B cell (primary cell): ENCODE data around the gene ZCCHC4. TPM values are rescaled to one million over a fixed set of nuclear protein-coding genes. Genes with fewer than 3 reads are reported as not detected.

ENCODE experiments used
- ATAC-seq: fragments of 200-7000 bp; cut with Tn5 transposase; one replicate; pipeline ENCODE4 v1.10.0; 2021; ENCODE audit warnings: low read depth, mild to moderate bottlenecking, moderate number of reproducible peaks, moderate library complexity
- CTCF ChIA-PET: fragments of 350-600 bp; sonication (Branson Sonifier 250); formaldehyde crosslinking; loops from one replicate; lab custom pipeline; 2021; ENCODE audit warnings: antibody characterized with exemption, inconsistent platforms; lab: Charles Lee
- POLR2A ChIA-PET: fragments of 350-600 bp; sonication (Branson Sonifier 250); formaldehyde crosslinking; loops from one replicate; lab custom pipeline; 2021; ENCODE audit warnings: antibody characterized with exemption; lab: Charles Lee
- DNase-seq: peaks from one replicate; pipeline ENCODE4 v3.0.0; 2013
- H2AFZ ChIP-seq: 2 replicates; pipeline ENCODE4 v1.6.1; 2012; ENCODE audit warnings: mild to moderate bottlenecking, low read depth, low read length; ENCODE audit not compliant: insufficient read depth, poor library complexity, severe bottlenecking
- H3K27ac ChIP-seq, 2 donors: 1 replicate in 1 of 2; 2 replicates in 1 of 2; pipeline ENCODE4 v1.5.1; 2012 to 2013; ENCODE audit warnings: low read length in 2 of 2, mild to moderate bottlenecking in 2 of 2, moderate library complexity in 1 of 2
- H3K27me3 ChIP-seq, 4 experiments: fragments of 200-600 bp in 1 of 4; sonication (generic) in 1 of 4; replicated peaks in 1 of 4; 1 replicate in 2 of 4; 2 replicates in 2 of 4; pipeline versions ENCODE4 v1.6.1 to v1.7.0; 2013 to 2016; ENCODE audit warnings: low read length in 3 of 4, mild to moderate bottlenecking in 2 of 4, mixed read lengths in 1 of 4, moderate library complexity in 1 of 4; ENCODE audit not compliant: insufficient read depth in 4 of 4, control insufficient read depth in 3 of 4; ENCODE audit errors: control extremely low read depth in 1 of 4
- H3K36me3 ChIP-seq, 2 experiments: replicated peaks in 1 of 2; 1 replicate in 1 of 2; 2 replicates in 1 of 2; pipeline versions ENCODE4 v1.6.1 to v1.7.1; 2013; ENCODE audit warnings: low read length in 1 of 2; ENCODE audit not compliant: insufficient read depth in 2 of 2, control insufficient read depth in 1 of 2; ENCODE audit errors: control extremely low read depth in 1 of 2, extremely low read depth in 1 of 2
- H3K4me1 ChIP-seq, 2 donors: fragments of 200-600 bp in 1 of 2; sonication (generic) in 1 of 2; 1 replicate in 1 of 2; 2 replicates in 1 of 2; pipeline versions ENCODE4 v1.5.1 to v1.6.1; 2013 to 2017; ENCODE audit warnings: low read length in 2 of 2; ENCODE audit not compliant: control insufficient read depth in 2 of 2, insufficient read depth in 2 of 2
- H3K4me2 ChIP-seq: replicated peaks from 2 replicates; pipeline ENCODE3; 2012; ENCODE audit warnings: mild to moderate bottlenecking, low read depth, low read length; ENCODE audit not compliant: poor library complexity, severe bottlenecking
- H3K4me3 ChIP-seq, 5 experiments: fragments of 200-600 bp in 1 of 5; sonication (generic) in 1 of 5; 1 replicate in 3 of 5; 2 replicates in 2 of 5; pipeline versions ENCODE4 v1.5.1 to v1.7.0; 2011 to 2016; ENCODE audit warnings: low read length in 4 of 5, mild to moderate bottlenecking in 4 of 5, low read depth in 2 of 5, control low read depth in 1 of 5, moderate library complexity in 1 of 5; ENCODE audit not compliant: insufficient read depth in 1 of 5; ENCODE audit errors: control extremely low read depth in 1 of 5, extremely low read depth in 1 of 5
- H3K79me2 ChIP-seq: fragments of 200-600 bp; sonication (generic); one replicate; pipeline ENCODE4 v1.6.0; 2016; ENCODE audit warnings: low read length; ENCODE audit not compliant: control insufficient read depth, insufficient read depth
- H3K9ac ChIP-seq: fragments of 200-600 bp; sonication (generic); 2 replicates; pipeline ENCODE4 v1.6.1; 2017; ENCODE audit warnings: mild to moderate bottlenecking, low read length, moderate library complexity
- H3K9me3 ChIP-seq, 3 donors: one replicate each; pipeline versions ENCODE4 v1.6.1 to v1.7.1; 2013; ENCODE audit warnings: low read length in 2 of 3; ENCODE audit not compliant: control insufficient read depth in 2 of 3, insufficient read depth in 1 of 3; ENCODE audit errors: control extremely low read depth in 1 of 3
- H4K20me1 ChIP-seq: 2 replicates; pipeline ENCODE4 v1.6.0; 2012; ENCODE audit warnings: mild to moderate bottlenecking, low read length; ENCODE audit not compliant: insufficient read depth, control insufficient read depth, poor library complexity, severe bottlenecking
- H3K27ac Mint-ChIP-seq: one replicate; pipeline ENCODE4 v1.8.0; 2021; ENCODE audit warnings: mixed read lengths
- H3K27me3 Mint-ChIP-seq: one replicate; pipeline ENCODE4 v1.8.0; 2021; ENCODE audit warnings: mixed read lengths
- H3K4me1 Mint-ChIP-seq: one replicate; pipeline ENCODE4 v1.8.0; 2021; ENCODE audit warnings: mixed read lengths
- H3K4me3 Mint-ChIP-seq: one replicate; pipeline ENCODE4 v1.8.0; 2021; ENCODE audit warnings: mixed read lengths
- H3K9me3 Mint-ChIP-seq: one replicate; pipeline ENCODE4 v1.8.0; 2022; ENCODE audit warnings: mixed read lengths; ENCODE audit not compliant: insufficient read depth
- EZH2 ChIP-seq: IDR thresholded peaks from 2 replicates; pipeline ENCODE4 v1.6.1; 2012; ENCODE audit warnings: borderline replicate concordance, low read depth, mild to moderate bottlenecking, moderate library complexity, low read length; ENCODE audit not compliant: insufficient read depth, poor library complexity, severe bottlenecking
- WGBS: methylation state at CpG from one replicate; pipeline ENCODE4 v1.1.5; 2013; ENCODE audit warnings: missing lambda C conversion rate; ENCODE audit not compliant: insufficient coverage; 5-methylcytosine and 5-hydroxymethylcytosine counted together
- intact Hi-C: fragments of 100-400 bp; cut with micrococcal nuclease; formaldehyde crosslinking; loops from one replicate; pipeline ENCODE4 v1.10.0; 2022
- polyA plus RNA-seq: library from polyadenylated mRNA; depleted of rRNA; stranded (reverse); fragments of >200 nt; gene quantifications from 2 replicates; pipeline ENCODE4 v1.2.3, GENCODE V29; 2012
- total RNA-seq, 2 donors: library from RNA; stranded (reverse); fragments of 120-200 nt in 1 of 2; gene quantifications; 1 replicate in 1 of 2; 2 replicates in 1 of 2; pipeline versions ENCODE4 v1.2.3 to v1.2.4, GENCODE V29; 2013 to 2022
- TF ChIP-seq, protein P1 (sequence below): fragments of 200-600 bp; IDR thresholded peaks from one replicate; pipeline ENCODE4 v1.8.0; 2022; ENCODE audit warnings: antibody characterized with exemption, mild to moderate bottlenecking

The ZCCHC4 gene
- total and polyA plus RNA-seq, 2 donors (not counting 1 experiment from before 2014, with no cell fraction given): 6.5 to 22.4 TPM

- H3K4me1 ChIP-seq: peaks cover 0 to 4% of the 10 kb centered on the region in 2 donors
- ChIA-PET CTCF (interaction anchor here (1.2 kb wide), 1 partner anchor 34 kb away, joined by 4 read pairs; the partner anchor contains the start of gene ZCCHC4), POLR2A (no interaction called here)
- intact Hi-C loops: no loop called here
- no peaks in the 10 kb centered on the region for H3K27me3 Mint-ChIP-seq
- DNase-seq: peak; percentile 23
- peak; percentile 24 for ATAC-seq
- no peak overlapping the region for H3K4me2 ChIP-seq
- no peaks in the 10 kb centered on the region for H4K20me1 ChIP-seq
- no peak overlapping the region for H3K4me3 Mint-ChIP-seq
- peaks cover 5% of the 10 kb centered on the region for H3K4me1 Mint-ChIP-seq
- H3K27ac ChIP-seq: no peak overlapping the region
- no peak overlapping the region for H3K4me3 ChIP-seq
- no peak overlapping the region for H3K27ac Mint-ChIP-seq
- no peak overlapping the region for H3K9ac ChIP-seq
- H3K27me3 ChIP-seq: no peaks in the 10 kb centered on the region
- no peak for TF ChIP-seq EZH2
- TF ChIP-seq, protein P1, sequence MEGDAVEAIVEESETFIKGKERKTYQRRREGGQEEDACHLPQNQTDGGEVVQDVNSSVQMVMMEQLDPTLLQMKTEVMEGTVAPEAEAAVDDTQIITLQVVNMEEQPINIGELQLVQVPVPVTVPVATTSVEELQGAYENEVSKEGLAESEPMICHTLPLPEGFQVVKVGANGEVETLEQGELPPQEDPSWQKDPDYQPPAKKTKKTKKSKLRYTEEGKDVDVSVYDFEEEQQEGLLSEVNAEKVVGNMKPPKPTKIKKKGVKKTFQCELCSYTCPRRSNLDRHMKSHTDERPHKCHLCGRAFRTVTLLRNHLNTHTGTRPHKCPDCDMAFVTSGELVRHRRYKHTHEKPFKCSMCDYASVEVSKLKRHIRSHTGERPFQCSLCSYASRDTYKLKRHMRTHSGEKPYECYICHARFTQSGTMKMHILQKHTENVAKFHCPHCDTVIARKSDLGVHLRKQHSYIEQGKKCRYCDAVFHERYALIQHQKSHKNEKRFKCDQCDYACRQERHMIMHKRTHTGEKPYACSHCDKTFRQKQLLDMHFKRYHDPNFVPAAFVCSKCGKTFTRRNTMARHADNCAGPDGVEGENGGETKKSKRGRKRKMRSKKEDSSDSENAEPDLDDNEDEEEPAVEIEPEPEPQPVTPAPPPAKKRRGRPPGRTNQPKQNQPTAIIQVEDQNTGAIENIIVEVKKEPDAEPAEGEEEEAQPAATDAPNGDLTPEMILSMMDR: no peak
- no peaks in the 10 kb centered on the region for H3K9me3 ChIP-seq
- H3K9me3 Mint-ChIP-seq: peaks cover 2% of the 10 kb centered on the region
- H2AFZ ChIP-seq: no peak overlapping the region
- H3K79me2 ChIP-seq: no peaks in the 10 kb centered on the region
- peaks cover 0 to 2% of the 10 kb centered on the region in 2 experiments for H3K36me3 ChIP-seq
- WGBS: 84% methylated on average over 1 of the region's 3 CpGs
Observed at GRCh38 chr4:25346913-25347312, 34.3 kb downstream of the ZCCHC4 start.

DNA sequence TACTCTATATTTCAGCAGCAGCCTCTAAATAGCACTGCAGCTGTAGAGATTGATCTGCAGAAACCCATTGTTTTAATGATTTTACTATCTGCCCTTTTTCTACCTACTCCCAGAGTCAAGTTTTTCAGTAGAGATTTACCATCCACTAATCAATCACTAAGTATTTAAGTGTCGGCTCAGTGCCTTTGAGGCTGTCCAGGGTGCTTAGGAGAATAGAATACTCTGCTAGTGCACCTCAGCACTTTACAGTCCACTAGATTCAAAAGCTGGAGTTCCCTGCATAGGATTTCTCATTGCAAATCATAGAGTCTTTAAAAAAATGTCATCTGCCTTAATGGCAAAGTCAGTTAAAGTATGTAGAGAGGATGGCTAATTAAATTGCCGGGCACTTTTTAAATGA is 34.9 kb downstream of the ZCCHC4 start:
- DNase-seq: no peak
- no peak for ATAC-seq
- no peaks in the 10 kb centered on the region for H3K9me3 ChIP-seq
- H3K36me3 ChIP-seq: peaks cover 0 to 2% of the 10 kb centered on the region in 2 experiments
- no peak overlapping the region for H3K27ac ChIP-seq
- intact Hi-C loops: no loop called here
- Mint-ChIP-seq H3K27me3 (no peaks in the 10 kb centered on the region), H3K9me3 (peaks cover 2% of the 10 kb centered on the region), H3K4me1 (peaks cover 5% of the 10 kb centered on the region), H3K27ac (no peak overlapping the region), H3K4me3 (no peak overlapping the region)
- H3K4me2 ChIP-seq: no peak overlapping the region
- no peaks in the 10 kb centered on the region for H3K27me3 ChIP-seq
- H3K4me1 ChIP-seq: peaks cover 0 to 4% of the 10 kb centered on the region in 2 donors
- no peak for TF ChIP-seq EZH2
- TF ChIP-seq, protein P1: no peak
- ChIA-PET CTCF (interaction anchor here (0.7 kb wide), 1 partner anchor 19 kb away, joined by 3 read pairs; no protein-coding TSS in a partner anchor), POLR2A (no interaction called here)
- H3K4me3 ChIP-seq: no peak overlapping the region
- no peaks in the 10 kb centered on the region for H4K20me1 ChIP-seq
- H2AFZ ChIP-seq: no peak overlapping the region
- H3K79me2 ChIP-seq: no peaks in the 10 kb centered on the region
- no peak overlapping the region for H3K9ac ChIP-seq
- WGBS: 100% methylated on average over 1 of the region's 2 CpGs
